Fibroblast of skin of left biceps (primary cell): Measurements from ENCODE around the gene CDKAL1.
"Not testable (repeated sequence)": the region's sequence is repeated elsewhere in the genome, so short reads cannot be mapped to it uniquely, and the experiment has no call there.

Experiments used
- DNase-seq, 2 experiments: peaks; one replicate each; pipeline ENCODE4 v3.0.0-alpha.2; 2013; ENCODE audit warnings: low read depth in 2 of 2

Gene CDKAL1

DNA sequence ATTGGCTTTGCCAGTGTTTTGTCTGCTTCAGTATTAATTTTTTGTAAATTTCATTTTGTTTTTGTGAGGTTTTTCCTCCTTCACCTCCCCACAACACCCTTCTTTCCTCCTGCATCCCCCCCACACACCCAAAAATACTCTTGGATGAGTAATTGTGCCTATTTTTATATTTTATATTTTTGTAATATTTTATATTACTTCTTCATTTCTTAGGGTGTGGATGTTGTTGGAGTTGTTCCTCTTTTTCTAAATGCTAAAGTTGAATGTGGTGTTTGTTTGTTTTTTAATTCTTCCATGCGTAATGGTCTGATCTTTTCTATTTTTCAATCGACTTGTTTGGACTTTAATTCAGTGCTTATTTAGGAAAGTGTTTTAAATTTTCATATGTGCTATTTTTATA, 638.8 kb downstream of the CDKAL1 start:
- no peak for DNase-seq

DNA sequence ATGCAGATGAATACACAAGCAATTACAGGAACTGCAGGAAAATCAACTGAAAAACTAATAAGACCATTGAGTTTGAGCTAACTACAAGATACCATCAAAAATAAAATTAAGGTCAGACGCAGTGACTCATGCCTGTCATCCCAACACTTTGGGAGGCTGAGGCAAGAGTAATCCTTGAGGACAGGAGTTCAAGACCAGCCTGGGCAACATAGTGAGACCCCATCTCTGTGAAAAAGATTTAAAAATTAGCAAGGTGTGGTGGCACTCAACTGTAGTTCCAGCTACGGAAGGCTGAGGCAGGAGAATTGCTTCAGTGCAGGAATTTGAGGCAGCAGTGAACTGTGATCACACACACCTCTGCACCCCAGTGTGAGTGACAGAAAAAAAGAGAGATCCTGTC, 639.4 kb downstream of the CDKAL1 start:
- no peak for DNase-seq

DNA sequence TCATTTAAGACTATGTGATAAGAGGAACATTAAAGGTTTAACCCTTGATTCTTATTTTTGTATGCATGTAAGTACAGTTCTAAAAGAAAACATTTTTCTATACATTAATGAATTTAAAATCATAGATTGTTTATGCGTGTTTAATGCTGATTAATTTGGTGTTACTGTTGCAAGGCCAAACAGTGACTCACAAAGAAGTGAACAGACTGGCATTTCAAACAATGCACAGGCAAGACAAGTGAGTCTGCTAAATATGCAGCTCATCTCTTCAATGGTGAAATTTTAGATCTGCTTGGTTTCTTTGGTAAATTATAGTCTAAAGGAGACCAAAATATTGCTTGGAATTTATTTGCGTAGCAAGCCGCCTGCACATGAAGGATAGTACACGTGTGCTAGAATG, 641.9 kb downstream of the CDKAL1 start:
- DNase-seq = no peak

DNA sequence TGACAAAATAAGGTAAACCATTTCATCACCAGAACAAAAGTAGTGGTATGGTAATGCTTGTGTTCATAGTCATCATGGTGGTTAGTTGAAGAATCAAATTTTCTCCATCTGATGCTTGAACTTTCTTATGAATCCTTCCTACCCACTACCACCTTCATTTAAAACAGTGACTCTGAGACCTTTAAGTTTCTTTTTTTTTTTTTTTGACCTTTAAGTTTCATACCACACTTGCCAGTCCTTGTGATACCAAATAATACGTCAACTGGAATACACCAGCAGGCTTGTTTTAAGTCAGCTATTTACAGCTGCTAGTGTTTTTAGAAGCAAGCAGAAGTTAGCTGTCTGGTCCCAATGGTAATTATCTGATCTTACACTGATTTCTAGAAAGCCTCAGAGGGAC, 645.9 kb downstream of the CDKAL1 start:
- DNase-seq = no peak

DNA sequence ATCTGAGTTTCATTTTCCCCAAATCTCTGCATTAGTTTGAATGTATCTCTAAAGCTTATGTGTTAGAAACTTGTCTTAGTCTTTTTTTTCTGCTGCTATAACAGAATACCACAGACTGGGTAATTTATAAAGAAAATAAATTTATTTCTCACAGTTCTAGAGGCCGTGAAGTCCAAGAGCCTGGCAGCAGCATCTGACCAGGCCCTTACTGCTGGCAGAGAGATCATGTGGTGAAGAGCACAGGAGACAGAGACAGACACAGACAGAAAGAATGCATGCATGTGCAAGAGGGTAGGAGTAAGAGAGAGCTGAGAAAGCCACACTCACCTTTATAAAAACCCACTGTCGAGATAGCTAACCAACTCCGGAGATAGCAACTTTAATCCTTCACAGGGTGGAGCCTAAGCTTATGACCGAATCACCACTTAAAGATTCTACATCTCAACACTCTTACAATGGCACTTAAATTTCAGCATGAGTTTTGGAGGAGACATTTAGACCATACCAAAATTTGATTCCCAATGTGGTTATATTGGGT, 646.6 kb downstream of the CDKAL1 start:
- no peak for DNase-seq

DNA sequence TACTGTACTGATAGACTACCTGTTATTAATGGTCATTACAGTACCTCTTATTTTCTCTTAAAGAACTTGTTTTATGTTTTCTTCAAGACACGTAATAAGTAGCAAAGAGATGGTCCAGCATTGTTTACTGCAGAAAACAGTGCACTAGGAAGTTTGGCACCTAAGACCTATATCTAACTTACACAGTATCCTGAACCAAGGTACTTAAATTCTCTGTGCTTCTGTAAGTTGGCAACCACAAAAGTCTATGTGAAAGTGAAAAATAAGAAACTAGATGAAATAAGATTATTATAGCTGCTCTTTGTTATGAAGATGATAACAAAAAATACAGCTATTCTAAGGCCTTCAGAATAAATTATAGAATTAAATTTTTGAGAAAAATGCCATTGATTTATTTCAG, 647.6 kb downstream of the CDKAL1 start:
- DNase-seq = no peak

DNA sequence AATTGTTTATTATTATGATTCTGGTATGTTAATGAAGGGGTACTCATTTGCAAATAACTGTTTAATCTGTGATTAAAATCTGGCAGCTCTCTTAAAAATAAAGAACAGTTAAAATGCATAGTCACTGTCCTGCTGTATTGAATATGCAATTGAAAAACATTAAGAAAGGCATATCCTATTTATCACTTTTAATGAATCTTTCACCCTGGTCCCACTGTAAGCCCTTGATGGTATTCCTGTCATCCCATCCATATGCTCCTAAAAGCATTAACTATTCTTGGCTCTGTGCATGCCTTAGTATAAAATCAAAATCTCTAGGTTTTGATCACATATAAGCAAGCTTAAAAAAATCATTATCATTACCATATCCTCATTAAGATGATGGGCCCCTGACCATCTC, 648.3 kb downstream of the CDKAL1 start:
- DNase-seq = no peak

DNA sequence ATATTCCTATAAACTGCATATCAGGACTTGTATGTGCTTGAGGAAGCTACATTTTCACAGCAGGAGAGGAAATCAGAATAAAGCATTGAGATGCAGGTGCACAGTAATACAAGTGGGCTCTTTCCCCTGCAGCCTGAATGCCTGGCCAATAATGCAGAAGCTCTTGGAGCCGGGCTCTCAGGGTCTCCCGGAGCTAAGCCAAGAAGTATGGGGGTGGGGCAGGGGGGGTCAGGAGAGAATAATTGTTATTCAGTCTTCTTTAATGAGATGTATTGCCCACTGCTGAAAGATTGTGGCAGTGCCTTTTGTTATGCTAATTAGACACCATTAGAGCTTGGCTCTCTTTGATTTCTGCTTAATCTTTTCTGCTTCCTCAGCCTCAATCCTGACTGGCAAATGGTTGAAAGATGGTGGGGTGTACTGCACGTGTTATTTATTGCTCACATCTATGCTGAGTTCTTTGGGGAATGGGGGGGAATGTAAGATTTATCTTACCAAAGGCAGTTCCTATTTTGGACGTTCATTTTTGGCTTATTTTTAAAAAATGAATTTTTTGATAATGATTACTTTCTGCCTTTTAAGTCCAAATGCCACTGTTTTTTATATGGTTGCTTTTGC, 651.7 kb downstream of the CDKAL1 start:
- no peak for DNase-seq

DNA sequence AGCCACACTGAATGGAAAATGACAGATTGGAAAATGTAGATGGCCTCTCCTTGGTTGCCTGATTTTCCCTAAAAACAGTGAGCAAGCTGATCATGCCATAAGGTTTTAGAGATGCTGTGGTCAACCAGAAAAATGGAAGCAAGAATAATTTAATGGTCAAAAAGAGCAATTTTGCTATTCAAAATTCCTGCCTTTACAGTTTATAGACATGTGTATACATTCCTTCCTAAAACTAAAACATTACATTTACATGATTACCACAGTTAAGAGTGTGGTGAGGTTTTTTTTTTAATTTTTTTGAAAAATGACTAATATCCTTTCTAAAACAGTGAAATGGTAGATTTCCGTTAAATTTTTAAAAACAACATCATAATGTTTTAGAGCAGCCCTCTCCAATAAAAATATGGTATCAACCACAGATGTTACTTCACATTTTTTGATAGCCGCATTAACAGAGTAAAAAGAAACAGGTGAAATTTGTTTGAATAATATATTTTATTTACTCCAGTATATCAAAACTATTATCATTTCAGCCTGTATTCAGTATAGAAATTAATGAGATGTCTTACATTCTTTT, 652.3 kb downstream of the CDKAL1 start:
- no peak for DNase-seq

DNA sequence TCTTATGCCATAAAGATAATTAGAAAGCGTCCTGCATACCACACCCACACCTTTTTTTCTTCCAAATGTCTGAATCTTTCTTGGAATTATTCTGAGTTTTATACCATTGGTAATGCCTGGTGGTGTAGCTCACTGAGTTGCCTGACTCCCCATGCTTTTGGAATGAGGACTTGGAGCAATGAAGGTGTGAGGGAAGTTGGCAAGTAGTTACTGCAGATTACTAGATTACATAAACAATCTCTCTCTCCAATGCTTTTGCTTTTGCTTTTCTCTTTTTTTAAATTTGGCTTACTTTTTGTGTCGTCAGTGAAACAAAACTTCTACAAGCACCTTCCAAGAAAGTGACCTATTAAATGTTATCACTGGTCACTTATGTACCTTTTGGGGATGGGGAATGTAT, 653.2 kb downstream of the CDKAL1 start:
- no peak for DNase-seq

DNA sequence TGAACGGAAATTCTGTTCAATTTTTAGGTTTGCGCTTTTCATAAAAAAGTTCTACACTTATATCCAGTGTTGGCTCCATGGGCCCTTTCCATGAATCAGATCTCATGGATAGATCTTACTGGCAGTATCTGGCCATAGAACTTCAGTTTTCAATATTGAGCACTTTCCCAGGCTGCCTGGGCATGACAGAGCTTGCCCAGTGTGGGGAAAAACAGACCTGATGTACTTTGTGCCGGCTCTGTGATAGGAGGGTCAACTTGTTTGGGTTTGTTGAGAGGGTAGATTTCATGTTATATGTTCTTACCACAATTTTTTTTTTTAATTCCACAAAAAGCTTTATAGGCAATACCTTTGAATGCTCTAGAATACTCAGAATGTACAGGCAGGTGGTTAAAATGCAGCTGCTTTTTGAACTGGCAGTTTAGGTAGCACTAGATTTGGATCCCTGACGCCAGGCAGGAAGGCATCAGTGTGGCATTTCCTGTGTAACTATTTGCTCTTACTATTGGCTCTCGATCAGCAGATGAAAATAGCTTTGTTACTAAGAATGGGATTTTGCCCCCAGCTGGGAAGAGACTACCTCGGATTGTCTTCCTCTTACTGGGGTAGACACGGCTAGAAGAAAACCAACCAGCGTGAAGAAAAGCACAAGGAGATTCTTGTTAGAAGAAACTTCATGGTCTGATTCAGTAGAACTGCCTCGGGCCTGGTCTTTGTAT, 654.4 kb downstream of the CDKAL1 start:
- no peak for DNase-seq

DNA sequence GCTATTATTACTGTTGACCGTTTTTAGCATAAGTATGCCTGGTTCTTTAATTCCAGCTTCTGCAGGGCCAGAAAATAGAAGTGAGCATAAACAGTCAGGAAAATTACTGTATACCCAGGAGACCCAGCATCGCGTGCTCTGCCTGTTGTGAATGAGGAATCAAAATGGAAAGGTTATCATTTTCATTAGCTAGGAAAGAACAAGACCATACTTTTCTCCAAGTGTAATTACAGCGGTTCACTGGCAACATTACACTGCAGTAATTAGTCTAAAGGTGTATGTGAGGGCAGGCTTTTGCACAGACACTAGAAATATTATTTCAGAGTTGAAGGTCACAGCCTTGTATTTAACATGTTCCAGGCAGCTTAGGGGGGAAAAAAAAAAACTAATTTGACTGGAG, 655.5 kb downstream of the CDKAL1 start:
- DNase-seq = no peak

DNA sequence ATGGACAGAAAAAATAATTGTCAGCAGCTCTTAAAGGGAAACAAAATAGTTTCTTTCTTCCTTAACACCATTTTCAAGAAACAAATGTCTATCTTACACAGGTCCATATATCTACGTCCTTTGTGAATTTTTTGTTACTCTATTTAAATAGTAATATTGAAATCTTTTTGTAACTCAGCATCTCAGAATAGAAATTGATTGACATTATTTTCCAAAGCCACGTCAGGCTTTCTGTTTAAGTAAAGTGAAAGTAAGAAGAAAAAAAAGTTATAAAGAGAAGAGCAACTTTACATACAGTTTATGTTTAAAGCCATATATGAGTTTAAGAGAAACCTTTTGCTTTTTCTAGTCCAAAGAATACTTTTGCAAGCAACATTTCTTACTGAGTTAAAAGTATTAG, 656.4 kb downstream of the CDKAL1 start:
- DNase-seq = no peak

DNA sequence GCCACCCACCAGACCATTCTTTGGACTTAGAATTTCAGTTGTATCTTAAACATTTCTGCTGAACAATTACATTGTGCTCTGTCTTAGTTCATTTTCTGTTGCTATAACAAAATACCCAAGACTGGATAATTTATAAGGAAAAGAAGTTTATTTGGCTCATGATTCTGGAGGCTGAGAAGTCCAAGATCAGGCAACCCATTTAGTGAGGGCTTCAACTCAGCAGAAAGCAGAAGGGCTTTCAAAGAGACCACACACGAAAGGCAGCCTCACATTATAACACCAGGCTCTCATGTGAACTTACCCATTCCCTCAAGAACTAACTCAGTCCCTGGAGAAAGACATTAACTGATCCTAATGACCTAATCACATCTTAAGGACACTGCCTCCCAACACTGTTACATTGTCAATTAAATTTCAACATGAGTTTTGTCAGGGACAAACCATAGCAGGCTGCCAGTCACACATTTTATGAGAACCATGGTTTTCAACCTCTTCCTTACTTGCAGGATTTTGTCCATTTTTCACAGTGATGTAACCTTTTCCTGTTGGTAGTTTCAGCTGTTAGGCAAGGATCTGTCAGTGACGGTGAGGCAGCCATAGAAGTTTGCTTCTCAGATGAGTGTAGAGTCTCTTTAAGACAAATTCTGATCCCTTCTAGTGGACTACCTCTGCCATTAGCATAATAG, 659.7 kb downstream of the CDKAL1 start:
- no peak for DNase-seq

DNA sequence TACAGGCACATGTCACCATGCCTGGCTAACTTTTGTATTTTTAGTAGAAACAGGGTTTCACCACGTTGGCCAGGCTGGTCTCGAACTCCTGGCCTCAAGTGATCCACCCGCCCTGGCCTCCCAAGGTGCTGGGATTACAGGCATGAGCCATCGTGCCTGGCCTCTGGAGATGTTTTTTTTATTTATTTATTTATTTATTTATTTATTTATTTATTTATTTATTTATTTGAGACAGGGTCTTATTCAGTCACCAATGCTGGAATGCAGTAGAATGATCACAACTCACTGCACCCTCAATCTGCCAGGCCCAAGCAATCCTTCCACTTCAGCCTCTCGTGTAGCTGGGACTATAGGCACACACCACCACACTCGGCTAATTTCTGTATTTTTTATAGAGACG, 661.0 kb downstream of the CDKAL1 start:
- not testable (repeated sequence) for DNase-seq

DNA sequence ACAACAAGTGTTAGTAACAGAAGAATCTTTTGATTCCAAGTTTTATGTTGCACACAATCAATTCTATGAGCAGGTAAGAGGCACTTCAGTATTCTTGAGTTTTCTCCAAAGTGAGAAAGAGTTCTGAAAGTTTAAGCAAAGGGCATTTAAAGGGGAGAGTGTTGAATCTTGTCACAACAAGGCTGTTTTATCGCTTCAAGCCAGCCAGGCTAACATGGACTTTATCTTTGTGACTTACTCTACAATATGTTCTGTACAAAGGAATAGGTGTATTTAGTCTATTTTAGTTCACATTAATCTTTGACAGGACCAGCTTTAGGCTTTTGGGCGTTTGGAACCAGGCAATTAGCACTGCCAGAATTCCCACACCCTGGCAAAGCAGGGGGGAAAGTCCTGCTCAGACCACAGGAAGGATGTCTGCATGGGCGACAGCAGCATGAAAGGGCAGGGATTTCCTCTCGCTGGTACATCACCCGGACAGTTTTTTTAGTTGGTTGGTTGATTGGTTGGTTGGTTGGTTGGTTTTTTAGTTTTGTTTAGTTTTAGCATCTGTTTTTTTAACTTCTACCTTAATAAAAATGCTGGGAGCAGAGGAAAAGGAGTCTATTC, 663.9 kb downstream of the CDKAL1 start:
- DNase-seq = no peak

DNA sequence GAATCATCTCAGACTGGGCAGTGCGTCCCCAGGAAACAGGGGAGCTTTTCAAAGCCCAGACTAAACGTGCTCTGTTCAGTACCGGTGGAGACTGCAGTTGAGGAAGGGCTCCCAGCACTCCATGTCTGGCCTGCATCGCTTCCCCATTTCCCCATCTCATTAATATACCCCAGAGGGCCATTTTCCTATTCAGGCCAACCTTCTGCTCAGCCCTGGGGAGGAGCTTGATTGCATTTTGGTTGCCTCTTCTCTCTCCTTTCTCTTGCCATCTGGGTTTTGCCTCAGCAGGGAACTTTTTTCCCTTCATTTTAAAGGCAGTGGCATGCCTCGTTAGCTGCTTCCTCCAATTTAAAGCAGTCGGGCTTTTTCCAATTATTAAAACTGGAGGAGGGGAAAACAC, 665.0 kb downstream of the CDKAL1 start:
- no peak for DNase-seq

DNA sequence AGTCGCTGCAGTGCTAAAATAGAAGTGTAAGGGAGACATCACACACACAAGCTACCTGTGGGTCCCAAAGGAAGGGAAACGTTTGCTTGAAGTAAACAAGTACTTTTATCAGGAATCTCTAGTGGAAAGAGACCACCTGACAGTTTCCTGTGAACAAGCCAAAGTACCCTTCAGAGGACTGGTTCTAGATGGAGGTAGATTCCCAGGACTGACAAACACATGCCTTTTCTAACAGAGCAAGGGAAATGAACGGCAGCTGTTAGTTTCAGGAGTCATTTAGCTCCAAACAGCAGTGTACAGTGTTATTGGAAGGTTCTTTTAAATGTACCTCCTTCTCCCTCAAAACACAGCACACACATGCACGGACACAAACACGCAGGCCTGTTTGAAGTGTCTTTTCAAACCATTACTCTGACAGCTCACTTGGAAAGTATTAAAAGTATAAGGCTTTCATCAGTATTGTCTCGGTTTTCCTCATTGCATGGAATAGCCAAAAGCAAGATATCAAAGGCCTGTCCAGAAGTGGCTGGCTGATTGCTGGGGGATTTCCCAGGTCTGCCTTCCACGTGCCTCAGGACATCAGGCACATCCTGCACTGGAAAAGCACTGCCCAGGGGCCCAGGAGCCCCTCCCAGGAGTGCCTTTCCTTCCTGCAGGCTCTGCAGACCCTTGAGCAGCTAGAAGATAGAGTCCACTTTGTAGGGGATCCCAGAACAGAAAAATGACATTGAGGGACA, 666.0 kb downstream of the CDKAL1 start:
- DNase-seq = no peak

DNA sequence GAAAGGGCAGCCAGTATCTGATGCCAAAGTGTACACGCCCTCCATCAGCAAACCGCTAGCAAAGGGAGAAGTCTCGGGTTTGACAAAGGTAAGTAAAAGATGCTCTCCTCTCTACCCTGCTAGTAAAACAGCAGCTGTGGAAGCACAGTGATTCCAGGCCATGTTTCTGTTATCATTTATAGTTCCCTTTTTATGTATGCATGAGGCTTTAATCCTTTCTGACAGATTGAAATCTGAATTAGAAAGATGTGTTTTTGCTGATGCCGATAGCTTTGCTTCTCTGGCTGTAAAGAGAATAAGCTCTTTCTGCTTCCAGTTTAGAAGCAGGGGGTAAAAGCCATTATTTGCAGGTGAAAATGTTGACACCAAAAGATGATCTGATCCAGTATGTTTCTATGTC, 666.9 kb downstream of the CDKAL1 start:
- no peak for DNase-seq

DNA sequence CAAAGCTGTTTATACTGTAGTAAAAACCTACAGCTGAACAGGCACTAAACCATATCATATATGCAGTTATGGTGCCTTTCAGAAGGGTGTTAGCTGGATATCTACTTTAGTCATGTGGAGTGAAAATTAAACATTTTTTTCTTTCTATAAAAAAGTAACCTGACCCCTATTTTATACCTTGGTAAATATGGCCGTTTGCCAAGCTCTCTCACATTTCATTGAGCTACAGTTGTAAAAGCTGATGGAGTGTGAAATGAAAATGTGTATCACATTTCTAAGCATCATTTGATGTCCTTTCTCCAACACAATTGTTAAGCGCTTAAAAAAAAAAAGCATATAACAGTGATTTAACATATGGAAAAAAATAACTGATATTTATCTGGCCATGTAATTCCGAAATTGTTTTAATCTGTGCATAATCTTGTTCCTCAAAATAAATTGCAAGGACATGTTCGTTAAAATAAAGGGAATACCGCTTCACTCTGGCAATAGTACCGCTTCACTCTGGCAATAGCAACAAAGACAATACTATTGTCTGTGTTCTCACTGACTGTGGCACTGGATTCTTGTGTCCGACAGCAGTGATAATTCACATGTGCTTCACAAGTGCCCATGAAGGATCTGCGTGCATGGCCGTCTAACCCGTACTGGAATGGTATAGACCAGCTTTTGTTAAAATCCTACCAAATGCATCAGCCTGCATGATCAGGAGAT, 667.5 kb downstream of the CDKAL1 start:
- no peak for DNase-seq

DNA sequence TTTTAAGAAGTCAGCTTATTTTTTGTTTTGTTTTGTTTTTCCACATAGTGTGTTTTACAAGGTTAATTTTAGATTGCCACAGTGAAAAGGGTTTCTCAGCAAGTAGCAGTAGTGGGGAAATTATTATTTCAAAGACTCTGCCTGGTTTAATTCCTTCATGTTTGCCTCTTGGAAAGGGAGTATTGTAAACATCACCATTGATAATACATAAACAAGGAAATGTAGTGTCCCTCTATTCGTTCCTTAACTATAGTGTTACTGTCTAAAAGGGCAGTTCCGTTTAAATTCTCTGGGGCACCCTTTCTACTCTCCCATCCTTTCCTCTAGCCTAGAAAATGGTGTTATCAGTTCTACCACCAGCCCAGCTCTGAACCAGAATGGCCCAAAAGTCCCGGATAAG, 668.3 kb downstream of the CDKAL1 start:
- DNase-seq = no peak
